ENCODE results near the gene CLN6.
"Not testable (repeated sequence)": the region's sequence is repeated elsewhere in the genome, so short reads cannot be mapped to it uniquely, and the experiment has no call there.

The CLN6 gene

DNA sequence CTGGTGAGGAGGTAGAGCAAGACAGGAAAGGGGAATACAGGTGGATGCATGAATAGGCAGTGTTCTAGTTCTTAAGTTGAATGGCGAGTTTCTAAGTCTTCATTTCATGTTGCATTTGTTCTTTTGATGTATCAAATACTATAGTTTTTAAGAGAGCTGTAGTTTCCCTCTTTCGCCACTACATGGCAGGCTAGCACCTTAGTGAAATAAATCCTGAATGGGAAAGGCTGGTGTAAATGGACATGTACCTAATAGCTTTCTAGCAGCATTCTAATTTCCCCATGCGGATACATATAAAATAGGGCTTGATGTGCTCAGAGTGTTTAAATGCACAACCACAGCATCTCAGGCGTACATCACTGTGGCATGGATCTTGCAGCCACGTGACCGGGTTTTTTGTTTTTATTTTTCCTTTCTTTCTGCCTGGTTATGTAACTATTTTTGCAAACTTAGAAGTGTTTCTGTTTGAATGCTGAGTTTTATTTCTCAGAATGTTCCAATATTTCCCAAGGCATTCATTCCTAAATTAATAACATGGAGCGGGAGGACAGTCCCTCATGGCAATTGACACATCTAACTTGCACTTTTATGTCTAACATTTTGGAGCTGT is 23.5 kb upstream of the CLN6 start:
- DNase-seq, result peak; percentile 43 to 72

DNA sequence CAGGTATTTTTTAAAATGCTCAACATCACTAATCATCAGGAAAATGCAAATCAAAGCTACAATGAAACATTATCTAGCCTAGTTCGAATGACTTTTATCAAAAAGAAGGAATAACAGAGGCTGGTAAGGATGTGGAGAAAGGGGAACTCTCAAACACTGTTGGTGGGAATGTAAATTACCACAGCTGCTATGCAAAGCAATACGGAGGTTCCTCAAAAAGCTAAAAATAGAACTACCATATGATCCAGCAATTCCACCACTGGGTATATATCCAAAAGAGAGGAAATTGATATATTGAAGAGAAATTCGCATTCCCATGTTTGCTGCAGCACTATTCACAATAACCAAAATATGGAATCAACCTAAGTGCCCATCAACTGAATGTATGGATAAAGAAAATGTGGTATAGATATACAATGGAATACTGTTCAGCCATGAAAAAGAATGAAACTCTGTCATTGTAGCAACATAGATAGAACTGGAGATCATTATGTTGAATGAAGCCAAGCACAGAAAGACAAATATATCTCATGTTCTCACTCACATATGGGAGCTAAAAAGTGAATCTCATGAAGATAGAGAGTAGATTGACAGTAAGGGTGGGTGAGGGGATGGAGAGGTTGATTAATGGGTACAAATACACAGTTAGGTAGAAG is 19.7 kb upstream of the CLN6 start:
- no peak for DNase-seq

DNA sequence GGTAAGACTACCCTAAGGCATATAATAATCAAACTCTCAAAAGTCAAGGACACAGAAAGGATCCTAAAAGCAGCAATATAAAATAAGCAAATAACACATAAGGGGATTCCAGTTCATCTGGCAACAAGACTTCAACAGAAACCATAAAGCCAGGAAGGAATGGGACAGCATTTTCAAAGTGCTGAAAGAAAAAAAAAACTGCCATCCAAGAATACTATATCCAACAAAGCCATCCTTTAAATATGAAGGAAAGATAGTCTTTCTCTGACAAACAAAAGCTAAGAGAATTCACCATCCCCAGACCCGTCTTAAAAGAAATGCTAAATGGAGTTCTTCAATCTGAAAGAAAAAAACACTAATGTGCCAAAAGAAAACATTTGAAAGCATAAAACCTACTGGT is 14.7 kb upstream of the CLN6 start:
- DNase-seq, result no peak

DNA sequence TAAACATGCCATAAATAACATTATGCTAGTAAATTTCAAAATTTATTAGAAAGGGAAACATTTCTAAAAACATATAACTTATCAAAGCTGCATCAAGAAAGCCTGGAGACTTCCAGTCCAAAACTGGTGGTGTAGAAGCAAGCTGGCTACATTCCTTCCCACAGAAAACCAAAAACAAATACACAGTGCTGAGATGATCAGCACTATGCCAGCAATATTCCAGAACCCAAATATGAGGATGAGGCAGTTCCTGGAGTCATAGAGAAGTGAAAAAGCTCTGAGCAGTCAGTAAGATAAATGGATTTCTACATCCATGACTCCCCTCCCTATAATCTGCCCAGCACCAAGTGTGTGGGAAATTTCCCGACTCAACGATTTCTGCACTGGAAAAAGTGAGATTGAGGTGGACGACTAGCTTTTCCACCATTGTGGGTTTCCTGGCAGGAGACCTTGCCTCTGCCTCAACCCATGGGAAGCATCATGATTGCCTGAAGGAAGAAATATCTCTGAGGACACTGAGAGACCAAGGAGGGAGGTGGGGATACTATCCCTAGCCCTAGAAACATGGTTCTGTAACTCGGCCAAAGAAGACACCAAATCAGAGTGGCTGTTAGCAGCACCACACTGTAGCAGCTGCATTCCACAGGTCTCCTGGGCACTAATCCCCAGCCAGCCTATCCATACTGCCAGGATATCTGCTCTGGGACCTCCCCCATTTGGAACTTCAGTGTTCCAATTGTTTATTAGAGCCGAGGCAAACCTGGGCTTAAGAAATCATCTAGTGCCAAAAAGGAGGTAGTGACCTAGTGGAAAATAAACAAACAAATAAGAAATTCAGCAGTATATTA is 11.8 kb upstream of the CLN6 start:
- no peak for DNase-seq

DNA sequence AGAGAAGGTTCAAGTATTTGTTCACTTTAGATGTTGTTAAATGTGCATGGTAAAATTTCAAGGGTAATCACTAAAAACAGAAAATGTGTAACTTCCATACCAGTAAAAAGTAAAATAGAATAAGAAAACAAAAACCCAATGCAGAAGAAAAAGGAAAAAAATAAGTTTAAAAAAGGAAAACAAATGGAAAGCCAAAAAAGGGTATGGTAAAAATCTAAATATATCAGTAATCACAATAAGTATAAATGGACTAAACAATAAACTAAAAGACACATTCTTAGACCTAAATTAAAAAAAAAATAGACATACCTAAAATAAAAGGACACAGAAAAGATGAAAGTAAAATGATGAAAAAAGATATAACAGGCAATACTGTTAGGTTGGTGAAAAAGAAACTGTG is 9.5 kb upstream of the CLN6 start:
- no peak for DNase-seq

DNA sequence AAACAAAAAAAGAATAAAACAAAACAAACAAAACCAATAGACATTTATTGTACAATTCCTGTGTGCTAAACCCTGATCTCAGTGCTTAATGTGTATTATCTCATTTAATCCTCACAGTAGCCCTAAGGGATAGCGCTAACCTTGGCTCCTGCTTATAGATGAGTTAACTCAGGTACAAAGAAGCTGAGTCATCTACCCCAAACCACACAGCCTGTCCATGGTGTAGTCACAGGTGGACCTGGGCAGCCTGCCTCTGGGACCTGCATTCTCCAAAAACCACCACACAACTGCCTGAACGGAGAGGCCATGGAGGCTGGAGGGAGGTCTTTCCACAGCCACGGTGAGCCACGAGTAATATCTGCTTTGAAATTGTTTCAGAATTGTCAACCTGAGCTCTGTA is 5.5 kb upstream of the CLN6 start:
- no peak for DNase-seq

DNA sequence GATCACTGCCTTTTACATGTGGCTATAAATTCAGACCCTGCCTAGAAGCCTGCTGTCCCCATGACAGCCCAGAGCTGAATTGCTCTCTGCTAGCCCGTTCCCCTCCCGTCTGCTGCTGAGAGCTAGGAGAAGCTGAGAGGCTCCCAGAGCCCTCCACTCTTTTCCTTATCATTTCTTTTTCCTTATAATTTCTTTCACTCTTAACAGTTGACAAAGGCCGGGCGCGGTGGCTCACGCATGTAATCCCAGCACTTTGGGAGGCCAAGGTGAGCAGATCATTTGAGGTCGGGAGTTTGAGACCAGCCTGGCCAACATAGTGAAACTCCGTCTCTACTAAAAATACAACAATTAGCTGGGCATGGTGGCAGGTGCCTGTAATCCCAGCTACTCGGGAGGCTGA is 5.0 kb upstream of the CLN6 start:
- DNase-seq, result not testable (repeated sequence)

DNA sequence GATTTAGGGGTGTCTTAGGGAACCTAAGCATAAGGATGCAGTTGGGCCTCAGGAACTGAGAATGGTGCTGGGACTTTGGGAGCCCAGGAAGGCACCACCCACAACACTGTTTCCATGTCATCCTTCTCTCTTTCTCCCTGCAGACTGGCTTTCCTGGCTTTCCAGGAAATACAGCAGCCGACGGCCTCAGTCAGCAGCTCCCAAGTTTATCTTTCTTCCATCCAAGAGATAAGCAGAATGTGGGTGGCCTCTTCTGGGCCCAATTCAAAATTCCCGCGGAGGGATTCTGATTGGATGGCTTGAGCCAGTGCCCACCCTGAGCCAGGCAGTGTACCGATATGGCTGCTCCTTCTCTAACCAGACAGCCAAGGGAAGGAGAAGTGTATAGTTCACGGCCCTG is 4.5 kb upstream of the CLN6 start:
- no peak for DNase-seq

DNA sequence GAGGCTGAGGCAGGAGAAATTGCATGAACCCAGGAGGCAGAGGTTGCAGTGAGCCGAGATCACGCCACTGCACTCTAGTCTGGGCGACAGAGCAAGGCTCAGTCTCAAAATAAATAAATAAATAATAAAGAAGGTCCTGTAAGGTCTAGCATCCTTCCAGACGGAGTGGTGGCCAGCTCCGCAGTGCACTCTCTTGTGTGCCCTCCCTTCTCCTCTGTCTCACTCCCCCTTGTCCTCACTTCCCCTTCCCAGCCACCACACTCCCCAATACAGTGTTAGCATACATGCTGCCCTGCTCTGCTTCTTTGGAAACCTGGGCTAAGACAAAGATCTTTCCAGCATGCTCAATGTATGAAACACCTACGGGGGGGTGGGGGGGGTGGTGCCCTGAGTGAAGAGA is 3.4 kb upstream of the CLN6 start:
- DNase-seq, result no peak

DNA sequence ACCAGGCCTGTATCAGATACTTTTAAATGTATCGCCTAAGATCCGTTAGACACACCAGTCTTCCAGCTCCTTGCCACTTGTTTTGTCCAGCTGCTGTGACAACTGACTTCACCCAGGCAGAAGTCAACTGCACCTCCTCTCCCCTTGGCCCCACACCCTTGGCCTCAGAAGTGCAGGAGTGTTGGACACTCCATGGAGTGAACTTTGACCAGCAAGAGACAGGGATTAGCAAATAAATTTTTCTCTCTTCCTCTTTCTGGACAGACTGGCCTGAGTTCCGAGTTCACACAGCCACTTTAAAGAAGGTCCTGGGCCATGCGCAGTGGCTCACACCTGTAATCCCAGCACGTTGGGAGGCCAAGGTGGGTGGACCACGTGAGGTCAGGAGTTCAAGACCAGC is 2.9 kb upstream of the CLN6 start:
- DNase-seq, result no peak

DNA sequence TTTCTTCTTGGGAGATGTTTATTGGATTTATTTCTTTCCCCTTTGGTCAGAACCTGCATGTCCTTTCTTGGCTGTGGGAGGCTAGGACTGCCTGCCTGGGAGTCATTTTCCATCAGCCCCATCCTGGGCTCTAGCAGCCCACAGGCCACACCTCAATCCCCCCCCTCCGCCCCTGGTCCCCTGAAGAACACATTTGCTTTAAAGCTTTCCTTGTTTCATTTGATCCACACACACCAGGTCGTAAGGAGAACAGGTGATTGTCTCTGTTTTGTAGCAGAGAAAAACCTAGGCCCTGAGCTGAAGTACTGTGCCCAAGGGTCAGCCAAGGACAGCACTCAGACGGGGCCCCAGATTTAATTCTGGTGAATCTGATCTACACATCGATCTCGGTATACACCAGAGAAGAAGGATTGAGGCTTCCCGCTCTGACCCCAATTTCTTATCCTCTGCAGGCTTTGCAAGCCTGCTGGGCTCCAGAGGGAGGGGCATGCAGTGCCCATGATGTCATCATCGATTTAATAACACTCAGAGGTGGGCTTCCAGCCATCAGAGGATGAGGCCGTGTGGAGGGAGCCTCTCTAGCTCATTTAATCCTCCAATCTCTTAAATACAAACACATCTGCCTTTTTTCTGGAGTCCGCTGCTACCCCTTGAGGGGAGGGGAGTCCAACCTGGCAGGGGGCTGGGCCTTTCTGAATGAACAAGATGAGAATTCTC is 1.7 kb upstream of the CLN6 start:
- no peak for DNase-seq

DNA sequence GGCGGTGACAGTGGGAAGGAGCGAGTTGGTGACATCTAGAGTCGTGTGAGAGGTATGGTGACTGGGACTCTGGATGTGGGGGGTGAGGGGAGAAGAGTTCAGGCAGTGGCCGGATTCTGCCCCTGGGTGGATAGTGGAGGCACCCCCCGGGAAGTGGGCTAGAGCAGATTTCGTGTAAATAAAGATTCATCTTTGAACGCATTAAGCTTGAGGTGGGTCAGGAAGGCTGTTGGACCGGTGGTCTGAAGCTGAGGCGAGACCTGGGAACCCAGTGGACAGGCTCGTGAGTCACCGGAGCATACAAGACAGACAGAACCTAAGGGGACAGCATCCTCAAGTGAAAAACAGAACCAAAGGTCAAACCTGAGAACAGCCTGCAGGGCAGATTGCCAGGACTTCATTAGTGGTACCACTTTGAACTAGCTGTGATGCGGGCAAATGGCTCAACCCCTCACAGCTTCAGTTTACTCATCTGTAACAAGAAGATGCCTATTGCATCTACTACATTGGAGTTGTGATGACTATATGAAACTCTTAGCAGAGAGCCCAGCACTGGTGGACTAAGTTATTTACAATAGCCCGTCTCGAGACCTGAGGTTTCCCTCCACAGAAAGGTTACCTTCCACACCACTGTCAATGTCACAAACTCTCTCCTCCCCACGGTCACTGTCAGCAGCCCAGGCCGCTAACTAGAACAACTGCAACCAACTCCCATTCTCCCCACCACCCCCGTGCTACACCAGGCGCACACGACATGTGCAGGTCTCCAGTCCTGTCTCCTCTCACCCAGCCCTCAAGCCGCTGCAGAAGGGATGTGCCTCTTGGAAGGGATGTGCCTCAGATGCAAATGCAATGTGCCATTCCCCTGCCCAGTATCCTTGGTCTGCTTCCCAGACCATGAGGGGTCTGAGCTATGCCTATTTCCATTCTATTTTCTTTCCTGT is 901 bp upstream of the CLN6 start:
- DNase-seq, result no peak

DNA sequence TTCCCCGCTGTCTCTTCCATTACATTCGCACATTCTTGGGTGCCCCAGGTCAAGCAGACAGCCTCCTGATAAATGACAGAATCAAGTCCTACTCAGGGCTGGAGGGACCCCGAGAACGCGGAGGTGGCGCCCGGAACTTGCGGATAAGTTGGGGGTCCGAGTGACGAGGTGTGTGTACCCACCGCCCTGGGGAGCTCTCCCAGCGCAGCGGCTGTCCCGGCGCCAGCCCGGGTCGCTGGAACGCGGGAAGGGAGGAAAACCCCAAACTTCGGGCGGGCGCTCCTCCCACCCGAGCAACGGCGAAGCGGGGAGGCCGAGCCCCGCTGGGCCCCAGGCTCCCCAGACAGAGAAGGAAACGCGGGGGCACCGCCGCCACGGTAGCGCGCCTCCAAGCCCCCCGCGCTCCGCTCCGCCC is 550 bp downstream of the CLN6 start:
- DNase-seq, result no peak

DNA sequence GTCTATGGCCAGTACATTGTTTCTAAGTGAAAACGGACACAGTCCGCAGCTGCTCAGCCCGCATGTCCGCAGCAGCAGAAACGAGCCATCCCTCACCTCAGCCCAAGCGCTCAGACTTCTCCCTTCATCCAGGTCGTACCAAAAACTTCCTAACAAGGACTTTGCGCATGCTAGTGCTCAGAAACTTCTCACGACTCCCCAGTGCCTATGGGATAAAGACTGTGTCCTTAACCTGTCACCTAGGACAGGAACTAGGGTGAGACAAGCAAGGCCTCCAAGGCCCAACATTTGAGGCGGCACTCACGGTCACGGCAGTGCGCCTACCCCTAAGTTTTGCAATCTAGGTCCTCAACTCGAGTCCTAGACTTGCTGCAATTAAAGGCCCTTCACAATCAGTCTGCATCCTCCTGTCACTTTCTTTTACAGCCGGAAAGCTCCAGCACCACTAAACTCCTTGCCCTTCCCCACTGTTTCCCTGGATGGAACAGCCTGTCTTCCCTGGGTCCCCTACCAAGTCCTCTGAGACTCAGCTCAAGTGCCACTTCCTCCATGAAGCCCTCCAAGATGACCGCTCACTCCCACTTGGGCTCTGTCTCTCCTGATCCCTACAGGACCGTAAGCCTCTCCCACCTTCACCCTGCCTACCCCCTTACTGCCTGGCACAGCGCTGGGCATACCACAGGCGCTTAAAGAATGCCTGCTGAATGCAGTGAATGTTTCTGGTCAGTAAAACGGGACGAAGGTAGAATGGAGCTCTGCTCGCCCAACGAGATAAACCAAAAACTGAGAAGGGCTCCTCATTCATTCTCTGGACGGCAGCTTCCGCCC is 1.2 kb downstream of the CLN6 start:
- no peak for DNase-seq

DNA sequence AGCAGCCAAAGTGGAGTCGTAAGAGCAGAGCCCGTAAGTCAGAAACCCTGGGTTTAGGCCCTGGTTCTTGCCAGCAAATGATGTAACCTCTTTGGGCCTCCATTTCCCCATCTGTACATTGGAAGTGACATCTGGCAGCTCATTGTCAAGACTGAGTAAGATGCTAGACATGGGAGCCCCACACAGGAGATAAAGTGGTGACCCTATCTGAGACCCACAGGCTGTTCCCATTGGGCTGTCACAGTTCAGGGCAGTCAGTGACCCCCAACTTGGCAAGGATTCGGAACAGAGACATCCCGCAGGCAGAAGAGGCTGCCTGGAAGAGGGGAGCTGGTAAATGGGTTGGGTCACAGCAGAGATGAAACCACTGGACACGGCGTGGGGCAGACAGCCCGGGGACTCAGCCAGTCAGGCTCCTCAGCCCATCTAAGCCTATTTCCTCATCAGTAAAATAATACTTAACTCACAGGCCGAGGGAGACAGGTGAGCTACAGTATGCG is 1.8 kb downstream of the CLN6 start:
- peak in 1 of 2 experiments; percentile 25 for DNase-seq

DNA sequence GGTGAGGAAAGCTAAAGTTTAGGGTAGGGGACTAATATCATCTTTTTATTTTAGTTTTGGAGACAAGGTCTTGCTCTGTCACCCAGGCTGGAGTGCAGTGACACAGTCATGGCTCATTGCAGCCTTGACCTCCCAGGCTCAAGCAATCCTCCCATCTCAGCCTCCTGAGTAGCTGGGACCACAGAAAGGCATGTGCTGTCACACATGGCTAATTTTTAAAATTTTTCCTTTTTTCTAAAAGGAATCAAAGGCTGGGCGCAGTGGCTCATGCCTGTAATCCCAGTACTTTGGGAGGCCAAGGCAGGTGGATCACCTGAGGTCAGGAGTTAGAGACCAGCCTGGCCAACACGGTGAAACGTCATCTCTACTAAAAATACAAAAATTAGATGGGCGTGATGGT is 4.1 kb downstream of the CLN6 start:
- DNase-seq, result not testable (repeated sequence)

DNA sequence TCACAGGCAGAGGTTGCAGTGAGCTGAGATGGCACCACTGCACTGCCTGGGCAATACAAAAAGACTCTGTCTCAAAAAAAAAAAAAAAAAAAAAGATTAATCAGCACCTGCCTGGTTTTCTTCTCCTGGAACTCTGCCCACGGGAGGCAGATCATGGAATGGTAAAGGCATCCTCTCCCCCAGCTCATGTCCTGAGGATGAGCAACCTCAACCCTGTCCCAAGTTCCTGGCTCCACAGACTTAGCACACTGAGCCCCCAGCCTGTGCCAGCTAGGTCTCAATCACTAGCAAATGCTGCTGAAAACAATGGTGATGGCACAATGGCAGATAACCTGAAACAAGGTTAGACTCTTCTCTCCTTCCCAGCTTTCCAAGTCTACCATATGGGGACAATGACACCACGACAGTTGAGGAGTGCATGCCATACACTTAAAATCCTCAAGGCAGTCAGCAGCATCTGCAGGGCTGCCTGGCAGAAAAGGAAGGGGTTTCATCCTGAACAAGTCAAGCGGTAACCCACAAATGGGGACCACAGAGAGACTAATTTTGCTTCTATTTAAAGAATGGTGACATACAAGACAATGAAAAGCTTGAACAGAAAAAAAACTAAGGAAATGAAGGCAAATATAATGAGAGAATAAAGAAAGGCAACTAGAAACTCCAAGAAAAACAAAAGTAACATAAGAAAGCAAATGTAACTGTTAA is 4.8 kb downstream of the CLN6 start:
- DNase-seq, result no peak

DNA sequence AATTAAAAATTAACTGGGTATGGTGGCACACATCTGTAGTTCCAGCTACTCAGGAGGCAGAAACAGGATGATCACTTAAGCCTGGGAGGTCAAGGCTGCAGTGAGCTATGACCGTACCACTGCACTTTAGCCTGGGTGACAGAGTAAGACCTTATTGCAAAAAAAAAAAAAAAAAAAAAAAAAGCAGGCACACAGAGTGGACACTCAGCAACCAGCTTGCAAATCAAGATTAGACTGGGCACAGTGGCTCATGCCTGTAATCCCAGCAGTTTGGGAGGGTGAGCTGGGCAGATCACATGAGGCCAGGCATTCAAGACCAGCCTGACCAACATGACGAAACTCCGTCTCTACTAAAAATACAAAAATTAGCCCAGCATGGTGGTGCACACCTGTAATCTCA is 5.4 kb downstream of the CLN6 start:
- DNase-seq, result no peak

DNA sequence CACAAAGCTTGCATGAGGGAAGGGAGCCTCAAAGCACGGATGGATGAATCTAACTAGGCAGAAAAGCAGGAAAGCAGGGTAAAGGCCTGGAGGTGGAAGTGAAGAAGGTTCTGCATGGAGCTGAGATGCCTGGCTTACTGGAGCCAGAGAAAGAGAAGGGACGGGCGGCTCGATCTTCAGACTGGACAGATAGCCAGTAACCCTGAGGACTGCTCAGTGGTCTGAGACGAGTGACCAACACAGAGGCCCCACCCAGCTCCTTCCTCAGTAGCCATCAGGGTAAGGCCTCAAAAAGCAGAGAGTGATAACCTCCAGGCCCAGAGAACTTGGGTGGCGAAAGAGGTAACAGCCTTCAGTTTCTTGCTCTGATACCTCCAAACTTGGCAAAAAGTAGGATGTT is 6.4 kb downstream of the CLN6 start:
- no peak for DNase-seq

DNA sequence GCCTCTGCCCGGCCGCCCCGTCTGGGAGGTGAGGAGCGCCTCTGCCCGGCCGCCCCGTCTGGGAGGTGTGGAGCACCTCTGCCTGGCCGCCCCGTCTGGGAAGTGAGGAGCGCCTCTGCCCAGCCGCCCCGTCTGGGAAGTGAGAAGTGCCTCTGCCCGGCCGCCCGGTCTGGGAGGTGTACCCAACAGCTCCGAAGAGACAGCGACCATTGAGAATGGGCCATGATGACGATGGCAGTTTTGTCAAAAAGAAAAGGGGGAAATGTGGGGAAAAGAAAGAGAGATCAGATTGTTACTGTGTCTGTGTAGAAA is 7.1 kb downstream of the CLN6 start:
- DNase-seq, result not testable (repeated sequence)

Data from NCI-H446 (cell line).